Epithelial cell of proximal tubule (primary cell): ENCODE results near the gene FAM210A. TPM values are rescaled to one million over a fixed set of nuclear protein-coding genes. Genes with fewer than 3 reads are reported as not detected.

Source experiments
- DNase-seq: peaks from one replicate; pipeline ENCODE4 v3.0.0-alpha.2; 2011; ENCODE audit warnings: low read depth
- H3K4me3 ChIP-seq: 2 replicates; pipeline ENCODE4 v1.5.1; 2011; ENCODE audit warnings: low read depth, mild to moderate bottlenecking, low read length
- total RNA-seq: library from RNA; depleted of rRNA; stranded (reverse); fragments of >200 nt; gene quantifications from 2 replicates; pipeline ENCODE4 v1.2.3, GENCODE V29; 2015
- TF ChIP-seq, protein P1 (sequence below): conservative IDR thresholded peaks from 2 replicates; pipeline ENCODE4 v1.5.1; 2012; ENCODE audit warnings: low read depth, mild to moderate bottlenecking, low read length

The FAM210A gene
- total RNA-seq, 1 donor from 2014 or later, result 13.4 TPM

DNA sequence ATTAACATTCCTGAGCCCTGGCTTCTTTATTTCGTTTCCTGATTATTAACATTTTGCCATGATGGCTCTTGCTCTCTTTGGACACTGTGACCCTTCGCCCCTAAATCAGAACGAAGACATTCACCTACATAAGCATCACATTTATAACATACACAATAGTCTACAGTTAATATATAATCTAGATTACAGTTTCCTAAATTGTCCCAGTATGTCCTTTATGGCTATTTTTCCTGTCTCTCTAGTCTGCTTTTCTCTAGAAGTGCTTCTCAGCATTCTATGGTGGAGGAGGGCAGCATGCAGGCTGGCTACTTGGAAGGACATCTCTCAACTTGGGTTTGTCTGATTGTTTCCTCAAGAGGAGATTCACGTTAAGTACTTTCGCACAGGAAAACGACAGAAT lies 49.9 kb downstream of the FAM210A start:
- TF ChIP-seq, protein P1, sequence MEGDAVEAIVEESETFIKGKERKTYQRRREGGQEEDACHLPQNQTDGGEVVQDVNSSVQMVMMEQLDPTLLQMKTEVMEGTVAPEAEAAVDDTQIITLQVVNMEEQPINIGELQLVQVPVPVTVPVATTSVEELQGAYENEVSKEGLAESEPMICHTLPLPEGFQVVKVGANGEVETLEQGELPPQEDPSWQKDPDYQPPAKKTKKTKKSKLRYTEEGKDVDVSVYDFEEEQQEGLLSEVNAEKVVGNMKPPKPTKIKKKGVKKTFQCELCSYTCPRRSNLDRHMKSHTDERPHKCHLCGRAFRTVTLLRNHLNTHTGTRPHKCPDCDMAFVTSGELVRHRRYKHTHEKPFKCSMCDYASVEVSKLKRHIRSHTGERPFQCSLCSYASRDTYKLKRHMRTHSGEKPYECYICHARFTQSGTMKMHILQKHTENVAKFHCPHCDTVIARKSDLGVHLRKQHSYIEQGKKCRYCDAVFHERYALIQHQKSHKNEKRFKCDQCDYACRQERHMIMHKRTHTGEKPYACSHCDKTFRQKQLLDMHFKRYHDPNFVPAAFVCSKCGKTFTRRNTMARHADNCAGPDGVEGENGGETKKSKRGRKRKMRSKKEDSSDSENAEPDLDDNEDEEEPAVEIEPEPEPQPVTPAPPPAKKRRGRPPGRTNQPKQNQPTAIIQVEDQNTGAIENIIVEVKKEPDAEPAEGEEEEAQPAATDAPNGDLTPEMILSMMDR, result no peak
- no peak for DNase-seq
- no peak overlapping the region for H3K4me3 ChIP-seq

DNA sequence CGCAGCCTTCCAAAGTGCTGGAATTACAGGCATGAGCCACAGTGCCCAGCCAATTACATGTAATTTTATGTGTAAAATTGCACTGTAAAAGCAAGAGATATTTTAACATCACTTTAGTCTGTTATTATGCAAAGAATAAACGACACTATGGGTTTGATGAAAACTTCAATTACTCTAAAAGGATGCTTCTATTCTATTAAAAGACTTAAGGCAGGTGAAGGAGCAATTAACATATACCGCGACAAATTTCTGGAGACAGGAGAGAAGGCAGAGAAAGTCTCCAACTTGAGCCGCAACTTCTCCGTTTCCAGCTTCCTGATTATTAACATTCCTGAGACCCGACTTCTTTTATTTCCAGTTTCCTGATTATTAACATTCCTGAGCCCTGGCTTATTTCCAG lies 53.7 kb downstream of the FAM210A start:
- DNase-seq, result no peak
- TF ChIP-seq, protein P1, result no peak
- H3K4me3 ChIP-seq, result no peak overlapping the region

DNA sequence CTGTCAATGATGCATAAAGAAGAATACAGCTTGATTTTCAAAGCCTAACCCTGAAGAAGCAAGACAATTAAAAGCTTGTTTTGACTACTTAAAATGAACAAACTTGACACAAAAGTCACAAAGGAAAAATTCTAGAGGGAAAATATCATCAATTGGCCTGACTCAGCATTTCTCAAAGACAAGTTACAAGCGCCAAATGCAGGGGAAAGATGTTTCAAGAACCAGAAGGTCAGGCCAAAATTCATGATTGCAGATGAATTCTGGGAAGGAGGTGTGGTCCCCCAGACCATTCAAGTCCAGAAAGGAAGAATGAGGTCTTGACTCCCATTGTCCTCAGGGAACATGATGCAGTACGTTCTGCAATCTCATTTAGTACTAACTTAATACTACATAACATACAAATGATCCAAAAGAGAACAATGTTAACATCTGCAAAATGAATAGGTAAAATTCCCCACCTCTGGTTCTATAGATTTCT lies 64.5 kb downstream of the FAM210A start:
- TF ChIP-seq, protein P1, result no peak
- H3K4me3 ChIP-seq, result no peak overlapping the region
- DNase-seq, result no peak

DNA sequence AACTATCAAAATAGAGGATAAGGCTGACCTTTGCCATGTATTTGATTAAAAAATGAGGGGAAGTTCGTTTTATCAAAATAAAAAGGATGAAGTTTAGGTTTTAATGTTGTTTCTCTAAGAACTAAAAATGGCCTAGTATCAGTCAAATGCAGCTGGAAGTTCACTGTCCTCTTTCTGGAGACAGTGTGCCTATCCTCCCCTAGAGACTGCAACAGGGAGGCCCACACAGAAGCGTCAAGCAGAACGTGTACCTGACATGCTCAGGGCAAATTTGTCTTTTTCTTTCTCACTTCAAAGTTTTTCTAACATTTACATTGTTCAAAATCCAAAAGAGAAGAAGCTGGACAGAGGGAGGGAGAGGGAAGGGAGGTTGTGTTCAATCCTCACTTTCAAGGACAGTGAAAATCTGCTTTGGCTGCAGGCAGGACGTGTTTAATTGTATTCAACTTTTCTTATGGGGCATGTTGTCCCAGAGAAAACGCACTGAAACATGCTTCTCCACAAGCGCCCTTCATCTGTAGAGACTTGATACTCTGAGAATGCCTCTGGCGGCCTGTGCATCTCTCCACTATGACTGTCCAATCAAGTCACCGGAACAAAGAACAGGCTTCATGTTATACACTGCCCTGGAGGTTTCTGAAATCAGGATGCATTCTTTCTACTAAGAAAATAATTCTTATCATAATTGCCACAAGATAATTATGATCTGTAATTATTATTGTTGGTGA lies 65.1 kb downstream of the FAM210A start:
- H3K4me3 ChIP-seq, result no peak overlapping the region
- TF ChIP-seq, protein P1, result no peak
- no peak for DNase-seq

DNA sequence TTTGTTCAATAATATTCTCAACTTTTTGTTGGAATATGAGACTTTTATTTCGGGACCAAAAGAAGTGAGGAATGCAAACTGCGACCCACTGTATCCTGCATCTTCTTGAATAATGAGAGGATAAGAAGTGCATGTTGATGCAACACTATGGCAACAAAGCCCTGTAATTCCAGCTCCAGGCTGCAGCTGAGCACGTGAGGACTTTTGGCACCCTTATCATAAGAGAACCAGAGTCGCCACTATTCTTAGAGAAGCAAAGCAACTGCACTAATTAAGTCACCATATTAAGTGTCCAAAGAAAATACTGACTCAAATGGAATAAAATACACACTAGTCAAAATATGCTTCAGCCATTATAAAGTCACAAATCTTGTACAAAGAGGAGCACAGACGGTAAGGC lies 65.8 kb downstream of the FAM210A start:
- no peak for DNase-seq
- H3K4me3 ChIP-seq, result no peak overlapping the region
- TF ChIP-seq, protein P1, result no peak

DNA sequence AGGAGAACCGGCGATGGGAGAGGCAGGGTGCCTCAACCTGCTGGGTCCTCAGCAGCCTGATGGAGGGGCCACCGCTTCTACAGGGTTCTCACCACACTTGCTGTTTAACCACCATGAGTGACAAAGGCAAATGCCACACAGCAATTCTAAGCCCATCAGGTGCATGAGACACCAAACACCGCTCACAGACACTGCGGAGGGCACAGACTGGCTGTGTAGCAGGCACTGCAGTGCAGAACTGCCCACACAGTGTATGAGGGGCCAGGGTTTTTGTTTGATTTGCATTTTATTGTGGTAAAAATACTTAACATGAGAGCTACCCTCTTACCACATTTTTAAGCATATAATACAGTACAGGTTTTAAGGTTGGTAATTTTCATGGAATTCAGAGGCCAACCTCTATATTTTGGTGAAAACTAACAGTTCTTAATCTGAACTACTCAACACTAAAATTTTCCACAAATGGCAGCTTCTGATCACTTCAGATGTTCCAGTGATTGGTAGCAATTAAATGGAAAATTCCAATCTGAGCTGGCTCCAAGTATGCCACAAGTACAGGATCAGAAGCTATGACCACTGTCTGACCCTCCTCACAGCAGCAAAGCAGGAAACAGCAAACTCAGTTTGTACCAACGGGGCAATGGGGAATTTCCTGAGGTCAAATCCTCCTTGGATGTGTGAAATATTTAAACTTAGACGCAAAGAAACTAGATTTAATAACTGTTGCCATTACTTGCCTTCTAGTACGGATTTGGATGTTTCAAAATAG lies 67.7 kb downstream of the FAM210A start:
- H3K4me3 ChIP-seq, result no peak overlapping the region
- TF ChIP-seq, protein P1, result no peak
- DNase-seq, result no peak
